Fibroblast of skin of right biceps (primary cell): ENCODE data around the gene EHD1.

Source experiments
- DNase-seq: peaks from one replicate; pipeline ENCODE4 v3.0.0-alpha.2; 2013

Gene EHD1

DNA sequence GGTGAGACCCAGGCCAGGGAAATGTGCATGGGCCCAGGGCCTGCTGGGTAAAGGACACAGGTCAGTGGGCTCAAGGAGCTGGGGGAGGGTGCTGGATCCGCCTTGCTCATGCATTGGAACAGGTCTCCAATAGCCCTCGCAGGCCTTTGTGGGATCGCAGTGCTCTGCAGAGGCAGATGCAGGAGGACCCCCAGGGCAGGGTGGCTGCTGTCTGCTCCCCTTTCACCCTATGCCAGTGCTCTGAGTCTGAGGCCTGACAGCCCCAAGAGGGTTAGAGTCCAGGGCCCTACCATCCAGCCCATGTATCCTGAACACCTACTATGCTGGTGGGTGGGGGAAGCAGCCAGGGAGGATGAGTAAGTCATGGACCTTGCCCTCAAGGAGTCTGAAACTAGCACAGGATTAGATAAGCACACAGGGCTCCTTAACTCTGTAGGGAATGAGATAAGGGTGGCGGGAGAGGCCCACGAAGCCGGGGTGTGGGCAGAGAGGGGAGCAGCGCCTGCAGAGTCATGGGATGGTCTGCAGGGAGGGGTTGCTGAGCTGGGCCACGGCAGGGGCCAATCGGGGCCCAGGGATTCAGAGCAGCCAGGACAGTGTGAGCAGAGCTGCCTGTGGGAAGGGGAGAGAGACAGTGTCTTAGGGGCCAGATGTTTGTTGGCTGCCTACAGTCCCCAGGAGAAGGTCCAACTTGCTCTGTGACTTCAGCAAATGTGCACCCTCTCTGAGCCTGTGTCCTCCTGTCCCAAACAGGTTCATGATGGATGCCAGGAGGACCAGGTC lies 10.5 kb upstream of the EHD1 start:
- DNase-seq, result no peak

DNA sequence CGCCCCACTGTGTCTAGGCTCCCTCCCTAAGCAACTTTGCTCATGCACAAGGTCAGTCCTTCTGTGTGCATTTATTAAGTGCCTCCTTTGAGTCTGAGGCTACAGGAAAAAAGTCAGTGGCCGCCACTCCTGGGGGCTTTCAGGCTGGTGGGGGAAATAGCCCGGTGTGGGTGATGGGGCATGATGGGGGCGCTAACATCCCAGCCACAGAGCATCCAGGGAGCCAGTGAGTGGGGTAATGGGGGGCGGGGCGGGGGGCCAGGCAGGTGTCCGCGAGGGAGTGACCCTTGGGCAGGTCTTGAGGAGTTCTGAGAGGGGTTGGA lies 9.9 kb upstream of the EHD1 start:
- DNase-seq, result no peak

GRCh38 chr11:64887757-64888405 lies 9.5 kb upstream of the EHD1 start:
- DNase-seq, result peak; percentile 64

- DNase-seq, result no peak
Observed at GRCh38 chr11:64887234-64887756, 8.9 kb upstream of the EHD1 start.

GRCh38 chr11:64885367-64886286 lies 7.2 kb upstream of the EHD1 start:
- DNase-seq, result peak; percentile 56

DNA sequence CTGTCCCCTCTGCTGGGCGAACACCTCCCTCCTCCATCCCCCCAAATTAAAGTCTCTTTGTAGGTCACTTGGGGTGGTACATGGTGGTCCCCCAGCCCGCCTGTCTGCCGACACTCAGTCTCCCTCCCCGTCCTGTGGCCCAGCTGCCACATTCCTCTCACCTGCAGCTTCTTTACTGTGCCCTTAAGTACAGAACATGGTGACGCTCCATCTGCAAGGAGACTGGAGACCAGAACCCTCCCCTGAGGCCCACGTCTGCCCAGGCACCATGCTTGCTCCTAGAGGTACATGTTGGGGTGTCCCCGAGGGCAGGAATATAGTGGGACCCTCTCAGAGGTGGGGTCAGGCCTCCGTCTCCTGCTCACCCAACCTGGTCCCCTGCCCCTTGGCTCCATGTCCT lies 5.6 kb upstream of the EHD1 start:
- no peak for DNase-seq

- DNase-seq, result no peak
Observed at GRCh38 chr11:64883575-64883974, 5.2 kb upstream of the EHD1 start.

- no peak for DNase-seq
Observed at GRCh38 chr11:64882243-64882642, 3.8 kb upstream of the EHD1 start.

- DNase-seq, result no peak
Observed at GRCh38 chr11:64881476-64881875, 3.1 kb upstream of the EHD1 start.

DNA sequence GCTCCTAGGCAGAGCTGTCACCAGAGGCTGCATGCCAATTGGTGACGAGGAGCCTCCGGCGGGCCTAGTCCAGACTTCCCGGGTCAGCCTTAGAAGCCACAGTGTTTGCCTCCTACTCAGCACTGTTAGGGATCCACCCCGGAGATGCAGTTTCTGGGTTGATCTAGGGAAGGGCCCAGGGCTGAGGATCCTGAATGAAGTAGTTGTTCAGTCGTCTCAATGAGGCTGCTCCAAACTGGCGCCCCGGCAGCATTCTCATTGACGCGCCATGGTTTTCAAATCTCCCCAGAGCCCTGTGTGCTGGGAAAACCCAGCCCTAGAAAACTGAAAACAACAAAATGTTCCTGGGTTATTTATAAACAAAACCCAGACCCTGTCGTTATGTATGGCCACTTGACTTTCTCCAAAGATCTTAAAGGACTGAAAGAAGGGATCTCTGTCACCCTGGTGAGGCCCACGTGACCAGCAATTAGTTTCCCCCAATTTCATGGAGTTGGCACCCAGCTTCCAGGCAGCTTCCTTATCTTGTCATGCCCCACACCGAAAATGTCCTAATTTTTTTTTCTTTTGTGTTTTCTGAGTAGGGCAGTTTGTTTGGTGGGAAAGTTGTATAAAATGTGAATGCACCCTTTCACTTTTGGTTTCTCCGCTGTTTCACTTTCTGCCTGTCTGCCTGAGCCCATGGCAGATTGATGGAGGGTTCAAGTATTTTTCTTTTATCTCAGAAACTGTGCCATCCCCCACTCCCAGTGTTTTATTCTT lies 2.0 kb upstream of the EHD1 start:
- DNase-seq, result no peak

DNA sequence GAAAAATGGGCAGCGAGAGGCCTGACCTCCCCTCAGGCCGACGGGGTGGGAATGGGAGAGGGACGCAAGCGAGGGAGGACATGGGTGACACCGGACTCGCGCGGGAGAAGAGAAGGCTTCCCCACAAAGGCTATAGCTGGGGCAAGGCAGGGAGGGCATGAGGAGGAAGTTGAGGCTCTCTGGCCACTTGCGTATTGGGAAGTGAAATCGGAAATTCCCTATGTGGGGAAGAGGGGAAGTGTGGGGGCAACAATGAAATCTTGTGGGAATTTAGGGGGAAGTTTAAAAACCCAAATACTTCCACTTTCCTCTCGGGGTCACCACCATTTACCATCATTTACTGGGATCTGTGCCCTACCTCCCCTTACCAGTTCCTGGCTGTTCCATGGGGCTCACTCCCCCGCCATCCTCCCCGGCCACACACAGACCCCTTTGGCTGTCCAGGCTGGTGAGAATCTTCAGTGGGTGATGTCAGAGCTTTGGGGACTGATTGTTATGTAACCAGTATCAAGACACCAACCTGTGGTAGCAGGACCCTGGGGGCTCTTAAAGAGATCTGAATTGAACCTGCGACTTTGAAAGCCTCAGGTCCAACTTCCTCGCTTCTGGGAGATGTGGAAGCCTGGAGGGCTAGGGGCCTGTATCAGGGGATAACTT lies 951 bp upstream of the EHD1 start:
- DNase-seq, result no peak

- no peak for DNase-seq
Observed at GRCh38 chr11:64878223-64878493, 263 bp downstream of the EHD1 start.

DNA sequence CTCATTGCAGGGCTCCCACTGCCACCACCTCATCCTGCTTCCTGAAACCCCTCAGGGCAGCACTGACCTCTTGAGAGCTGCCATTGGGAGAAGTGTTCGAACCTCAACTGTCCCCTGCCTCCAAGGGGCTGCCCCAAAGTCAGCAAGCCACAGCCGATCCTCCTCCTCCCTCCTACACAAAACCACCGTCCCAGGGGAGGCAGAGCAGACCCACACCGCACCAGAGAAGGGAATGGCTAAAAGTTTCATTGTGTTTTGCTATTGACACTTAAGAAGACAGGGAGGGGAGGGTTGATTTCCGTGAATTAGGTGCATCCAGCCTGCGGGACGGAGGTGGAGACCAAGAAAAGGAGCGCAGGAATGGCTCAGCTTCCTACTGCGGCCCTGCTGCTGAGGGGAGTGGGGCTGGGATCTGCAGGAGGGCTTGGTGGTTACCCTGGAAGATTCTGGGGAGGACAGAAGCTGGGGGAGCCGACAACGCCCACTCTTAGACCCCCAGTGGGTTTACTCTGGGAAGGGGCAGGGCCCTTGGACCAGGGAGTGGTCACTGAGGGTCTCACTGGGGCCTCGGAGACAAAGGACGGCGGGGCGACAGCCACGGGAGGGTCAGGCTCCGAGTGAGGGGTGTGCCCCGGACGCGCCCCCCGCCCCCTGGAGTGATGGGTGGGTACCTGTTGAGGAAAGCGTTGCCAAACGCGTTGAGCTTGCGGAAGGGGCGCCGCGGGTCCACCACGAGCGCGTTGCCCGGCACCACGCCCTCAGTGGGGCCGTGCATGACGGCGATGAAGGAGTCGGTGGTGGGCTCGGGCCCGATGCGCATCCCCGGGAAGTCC lies 815 bp downstream of the EHD1 start:
- no peak for DNase-seq

- DNase-seq, result peak; percentile 67
Observed at GRCh38 chr11:64876835-64877341, 1.5 kb downstream of the EHD1 start.

GRCh38 chr11:64876229-64876750 lies 2.1 kb downstream of the EHD1 start:
- DNase-seq, result no peak

DNA sequence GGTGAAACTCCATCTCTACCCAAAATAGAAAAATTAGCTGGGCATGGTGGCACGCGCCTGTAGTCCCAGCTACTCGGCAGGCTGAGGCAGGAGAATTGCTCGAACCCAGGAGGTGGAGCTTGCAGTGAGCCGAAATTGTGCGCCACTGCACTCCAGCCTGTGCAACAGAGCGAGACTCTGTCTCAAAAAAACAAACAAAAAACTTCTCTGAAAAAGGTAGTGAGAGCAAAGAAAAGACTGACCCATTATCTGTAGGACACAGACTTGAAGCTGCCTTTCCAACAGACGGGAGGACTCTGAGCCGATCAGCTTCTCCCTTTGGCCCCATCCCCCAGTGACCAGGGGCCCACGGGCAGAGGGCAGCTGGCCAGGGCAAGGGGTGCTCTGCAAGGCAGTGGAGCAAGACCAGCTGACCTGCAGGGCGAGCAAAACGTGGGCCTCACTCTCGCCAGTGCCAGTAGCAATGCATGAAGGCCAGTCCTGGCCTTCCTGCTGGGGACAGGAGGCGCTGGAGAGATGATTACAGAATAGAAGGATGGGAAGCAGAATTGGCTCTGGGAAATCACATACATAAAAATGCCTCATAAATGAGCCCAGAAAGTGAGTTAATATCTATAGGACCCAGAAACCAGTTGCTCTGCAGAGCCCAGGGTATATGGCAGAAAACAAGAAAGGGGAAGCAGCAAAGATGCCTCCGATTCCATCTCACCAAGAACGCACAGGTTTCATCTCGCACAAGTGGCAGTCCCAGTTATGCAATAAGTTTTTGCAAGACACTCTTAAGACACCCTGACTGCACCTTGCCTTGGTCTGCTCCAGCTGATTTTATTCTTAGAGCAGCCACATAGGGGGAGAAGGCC lies 2.8 kb downstream of the EHD1 start:
- no peak for DNase-seq

DNA sequence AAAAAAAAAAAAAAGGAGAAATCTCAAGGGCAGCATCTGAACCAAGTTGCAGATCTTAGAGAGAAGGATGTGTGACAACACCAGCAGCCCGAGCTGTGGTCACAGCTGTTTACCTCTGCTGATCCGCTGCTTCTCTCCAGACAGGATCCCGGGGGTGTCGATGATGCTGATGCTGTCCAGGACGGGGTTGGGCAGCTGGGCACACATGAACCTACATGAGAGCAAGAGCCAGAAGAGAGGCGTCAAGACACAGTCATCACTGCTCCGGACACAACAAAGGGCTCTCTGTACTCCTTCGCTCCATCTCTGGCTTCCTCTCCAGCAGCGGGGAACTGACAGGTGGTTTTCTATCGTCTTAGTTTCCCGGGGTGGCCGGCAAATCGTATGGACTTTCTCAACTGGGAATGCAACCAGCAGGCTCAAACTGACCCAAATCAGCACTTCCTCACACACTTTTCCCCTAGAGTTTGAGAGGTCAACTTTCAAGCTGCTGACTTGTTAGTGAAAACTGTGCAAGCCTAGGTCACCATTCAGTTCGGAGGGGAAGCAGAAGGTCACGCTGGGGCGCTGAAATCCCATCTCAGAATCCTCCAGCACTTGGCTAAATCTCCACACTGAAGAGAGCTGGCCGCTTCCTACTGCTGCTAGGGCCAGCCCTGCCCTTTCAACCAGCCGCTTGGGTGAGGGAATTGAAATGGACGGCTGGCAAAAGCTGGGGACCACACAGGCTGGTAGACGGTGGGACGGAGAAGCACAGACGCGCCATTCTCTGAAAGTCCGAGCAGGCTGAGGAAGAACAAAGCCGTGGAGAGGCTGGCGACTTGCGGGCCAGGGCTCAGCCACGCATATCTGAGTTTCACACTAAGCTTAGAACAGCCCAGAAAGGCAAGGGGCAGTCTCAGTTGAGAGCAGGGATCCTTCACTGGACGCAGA lies 3.8 kb downstream of the EHD1 start:
- DNase-seq, result no peak

- no peak for DNase-seq
Observed at GRCh38 chr11:64872790-64873488, 5.5 kb downstream of the EHD1 start.
